Activated naive CD8-positive, alpha-beta T cell (primary cell): ENCODE measurements around the gene WBP2.
"Not testable (repeated sequence)": the region's sequence is repeated elsewhere in the genome, so short reads cannot be mapped to it uniquely, and the experiment has no call there.

Source experiments
- H3K27ac Mint-ChIP-seq: one replicate; pipeline ENCODE4 v1.8.0; 2021; ENCODE audit warnings: mixed read lengths
- H3K27me3 Mint-ChIP-seq: one replicate; pipeline ENCODE4 v1.8.0; 2021; ENCODE audit warnings: mixed read lengths
- H3K36me3 Mint-ChIP-seq: one replicate; pipeline ENCODE4 v1.8.0; 2021; ENCODE audit warnings: mixed read lengths
- H3K4me1 Mint-ChIP-seq: one replicate; pipeline ENCODE4 v1.8.0; 2021; ENCODE audit warnings: low read depth, mixed read lengths
- H3K4me3 Mint-ChIP-seq: one replicate; pipeline ENCODE4 v1.8.0; 2021; ENCODE audit warnings: mild to moderate bottlenecking, mixed read lengths
- H3K9me3 Mint-ChIP-seq: one replicate; pipeline ENCODE4 v1.8.0; 2021; ENCODE audit warnings: low read depth, mixed read lengths

The WBP2 gene

DNA sequence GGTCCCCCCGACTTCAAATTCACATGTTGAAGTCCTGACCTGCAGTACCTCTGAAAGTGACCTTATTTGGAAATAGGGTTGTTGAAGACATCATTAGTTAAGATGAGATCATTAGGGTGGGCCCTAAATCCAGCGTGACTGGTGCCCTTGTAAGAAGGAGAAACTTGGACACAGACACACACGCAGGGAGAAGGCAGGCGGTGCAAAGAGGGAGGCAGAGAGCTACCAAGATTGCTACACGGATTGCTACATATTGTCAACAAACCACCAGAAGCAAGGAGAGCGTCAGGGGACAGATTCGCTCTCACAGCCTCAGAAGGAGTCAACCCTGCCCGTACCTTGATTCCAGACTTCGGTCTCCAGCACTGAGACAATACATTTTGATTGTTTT lies 6.8 kb upstream of the WBP2 start:
- H3K9me3 Mint-ChIP-seq = no peaks in the 10 kb centered on the region
- peaks cover 24% of the 10 kb centered on the region for H3K4me1 Mint-ChIP-seq
- H3K4me3 Mint-ChIP-seq = no peak overlapping the region
- H3K27ac Mint-ChIP-seq = no peak overlapping the region
- H3K36me3 Mint-ChIP-seq = no peaks in the 10 kb centered on the region
- no peaks in the 10 kb centered on the region for H3K27me3 Mint-ChIP-seq

DNA sequence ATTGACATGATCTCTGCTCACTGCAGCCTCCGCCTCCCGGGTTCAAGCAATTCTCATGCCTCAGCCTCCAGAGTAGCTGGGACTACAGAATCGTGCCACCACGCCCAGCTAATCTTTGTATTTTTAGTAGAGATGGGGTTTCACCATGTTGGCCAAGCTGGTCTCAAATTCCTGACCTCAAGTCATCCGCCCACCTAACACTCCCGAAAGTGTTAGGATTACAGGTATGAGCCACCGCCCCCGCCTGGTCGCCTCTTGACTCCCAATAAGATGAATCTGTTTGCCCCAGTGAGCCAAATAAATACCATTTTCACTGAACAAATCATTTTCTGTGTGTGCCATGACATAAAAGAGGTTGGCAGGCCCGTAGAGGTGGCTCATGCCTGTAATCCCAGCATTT lies 4.2 kb upstream of the WBP2 start:
- H3K4me3 Mint-ChIP-seq, H3K9me3 Mint-ChIP-seq, H3K27me3 Mint-ChIP-seq, H3K27ac Mint-ChIP-seq, H3K36me3 Mint-ChIP-seq: not testable (repeated sequence)
- H3K4me1 Mint-ChIP-seq = peaks cover 24% of the 10 kb centered on the region

DNA sequence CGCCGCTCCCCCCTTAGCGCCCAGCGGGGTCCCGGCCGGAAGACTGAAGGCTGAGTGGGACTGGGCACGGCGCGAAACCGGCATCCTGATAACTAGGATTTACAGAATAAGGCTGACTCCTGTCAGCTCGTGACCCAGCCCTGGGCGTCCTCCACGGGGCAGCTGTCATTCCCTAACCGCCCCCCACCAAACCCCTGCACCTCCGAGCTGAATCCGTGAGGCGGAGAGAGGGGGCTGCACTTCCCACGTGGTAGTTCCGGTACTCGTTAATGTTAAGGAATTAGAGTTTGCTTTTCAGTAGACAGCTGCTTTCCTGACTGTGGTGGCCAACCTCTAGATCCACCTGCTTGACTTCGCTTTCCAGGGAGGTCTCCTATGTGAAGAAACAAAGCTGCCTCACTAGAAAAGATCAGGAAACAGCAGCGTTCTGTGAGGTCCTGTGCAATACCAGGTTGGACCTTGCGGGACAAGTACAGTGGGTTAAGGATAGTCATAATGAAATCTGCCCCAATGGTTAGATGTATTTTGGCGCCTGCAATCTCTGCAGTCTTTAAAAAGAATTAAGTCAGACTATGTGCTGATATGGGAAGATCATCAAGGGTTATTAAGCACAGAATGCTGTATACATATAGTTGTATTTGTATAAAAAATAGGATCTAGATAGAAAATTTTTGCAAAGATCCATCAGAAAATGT lies 1.1 kb upstream of the WBP2 start:
- H3K36me3 Mint-ChIP-seq = no peaks in the 10 kb centered on the region
- no peaks in the 10 kb centered on the region for H3K9me3 Mint-ChIP-seq
- H3K27me3 Mint-ChIP-seq = no peaks in the 10 kb centered on the region
- H3K4me3 Mint-ChIP-seq = no peak overlapping the region
- H3K4me1 Mint-ChIP-seq = peaks cover 35% of the 10 kb centered on the region
- H3K27ac Mint-ChIP-seq = peak overlapping the region; percentile 89

DNA sequence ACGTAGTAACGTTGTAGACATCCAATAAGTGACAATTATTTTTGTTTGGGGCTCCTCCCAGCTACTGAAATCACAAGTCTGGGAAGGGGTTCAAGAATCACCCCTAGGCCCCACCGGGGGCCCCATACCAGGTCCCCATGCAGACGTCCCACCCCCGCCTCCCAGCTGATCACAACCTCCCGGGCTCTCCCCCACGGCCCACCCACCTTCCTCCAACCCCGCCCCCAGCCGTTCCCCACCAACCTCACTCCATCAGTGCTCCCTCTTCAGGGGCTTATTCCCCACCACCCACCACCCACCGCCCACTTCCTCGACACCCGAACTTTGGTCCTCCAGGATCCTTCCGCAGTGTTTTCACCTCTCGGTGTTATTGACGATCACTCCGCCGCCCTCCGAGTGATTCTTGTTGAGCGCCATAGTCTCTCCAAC lies 240 bp downstream of the WBP2 start:
- peaks cover 35% of the 10 kb centered on the region for H3K4me1 Mint-ChIP-seq
- H3K9me3 Mint-ChIP-seq = no peaks in the 10 kb centered on the region
- no peak overlapping the region for H3K4me3 Mint-ChIP-seq
- H3K27ac Mint-ChIP-seq = no peak overlapping the region
- no peaks in the 10 kb centered on the region for H3K36me3 Mint-ChIP-seq
- no peaks in the 10 kb centered on the region for H3K27me3 Mint-ChIP-seq

DNA sequence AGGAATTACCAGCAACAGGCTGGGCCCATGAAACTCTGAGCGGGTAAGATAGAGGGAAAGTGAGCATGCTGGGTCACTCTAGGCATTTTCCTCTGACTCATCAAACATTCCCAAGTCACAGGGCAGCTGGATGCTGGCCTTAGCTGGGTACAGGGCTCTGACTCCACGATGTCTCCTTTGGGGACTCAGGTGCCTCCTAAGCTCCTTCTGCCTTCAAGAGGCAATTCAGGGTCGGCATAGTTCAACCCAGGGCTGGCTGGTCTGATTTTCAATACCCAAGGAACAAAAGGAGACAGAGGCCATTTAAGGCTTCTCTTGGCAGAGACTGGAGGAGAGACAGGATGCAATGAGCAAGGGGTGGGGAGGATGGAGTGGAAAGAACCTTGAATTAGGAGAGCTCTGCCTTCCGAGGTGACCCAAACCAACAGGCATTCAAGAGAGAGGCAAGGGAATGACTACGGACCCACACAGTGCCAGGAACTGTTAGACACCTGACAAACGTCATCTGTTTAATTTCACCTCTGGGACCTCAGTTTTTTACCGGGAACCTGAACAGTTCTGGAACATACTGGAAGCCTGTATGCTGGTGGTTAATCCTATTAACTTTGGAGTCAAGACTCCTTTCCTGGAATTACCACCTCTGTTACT lies 910 bp downstream of the WBP2 start:
- H3K27ac Mint-ChIP-seq = no peak overlapping the region
- no peaks in the 10 kb centered on the region for H3K36me3 Mint-ChIP-seq
- peaks cover 35% of the 10 kb centered on the region for H3K4me1 Mint-ChIP-seq
- H3K4me3 Mint-ChIP-seq = no peak overlapping the region
- H3K9me3 Mint-ChIP-seq = no peaks in the 10 kb centered on the region
- H3K27me3 Mint-ChIP-seq = no peaks in the 10 kb centered on the region

DNA sequence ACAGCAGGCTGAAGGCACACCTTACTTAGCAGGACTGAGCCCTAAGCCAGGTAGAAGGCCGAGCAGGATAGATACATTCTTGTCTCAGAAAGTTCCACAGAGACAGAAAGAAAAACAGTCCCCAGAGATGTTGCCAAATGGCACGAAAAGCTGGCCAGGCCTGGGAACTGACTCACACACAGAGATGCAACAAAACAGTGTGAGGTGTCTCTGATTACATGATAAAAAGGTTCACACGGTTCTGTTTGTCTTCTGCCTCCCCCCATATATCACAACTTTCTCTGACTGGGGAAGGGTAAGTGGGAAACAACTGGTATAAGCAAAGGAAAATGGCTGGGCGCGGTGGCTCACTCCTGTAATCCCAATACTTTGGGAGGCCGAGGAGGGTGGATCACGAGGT lies 1.7 kb downstream of the WBP2 start:
- peaks cover 33% of the 10 kb centered on the region for H3K4me1 Mint-ChIP-seq
- no peaks in the 10 kb centered on the region for H3K27me3 Mint-ChIP-seq
- no peaks in the 10 kb centered on the region for H3K36me3 Mint-ChIP-seq
- no peaks in the 10 kb centered on the region for H3K9me3 Mint-ChIP-seq
- peak overlapping the region; percentile 22 for H3K27ac Mint-ChIP-seq
- H3K4me3 Mint-ChIP-seq = no peak overlapping the region

DNA sequence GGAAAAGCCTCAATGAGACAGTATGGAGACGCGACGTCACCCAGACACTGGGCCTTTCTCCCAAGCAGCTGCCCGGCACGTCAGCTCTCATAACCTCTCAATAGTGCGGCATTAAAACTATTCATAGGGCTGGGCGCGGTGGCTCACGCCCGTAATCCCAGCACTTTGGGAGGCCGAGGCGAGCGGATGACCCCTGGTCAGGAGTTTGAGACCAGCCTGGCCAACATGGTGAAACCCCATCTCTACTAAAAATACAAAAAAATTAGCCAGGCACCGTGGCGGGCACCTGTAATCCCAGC lies 3.5 kb downstream of the WBP2 start:
- H3K27me3 Mint-ChIP-seq, H3K36me3 Mint-ChIP-seq, H3K9me3 Mint-ChIP-seq, H3K4me3 Mint-ChIP-seq: not testable (repeated sequence)
- H3K27ac Mint-ChIP-seq = peak overlapping the region; percentile 70
- H3K4me1 Mint-ChIP-seq = peaks cover 32% of the 10 kb centered on the region

DNA sequence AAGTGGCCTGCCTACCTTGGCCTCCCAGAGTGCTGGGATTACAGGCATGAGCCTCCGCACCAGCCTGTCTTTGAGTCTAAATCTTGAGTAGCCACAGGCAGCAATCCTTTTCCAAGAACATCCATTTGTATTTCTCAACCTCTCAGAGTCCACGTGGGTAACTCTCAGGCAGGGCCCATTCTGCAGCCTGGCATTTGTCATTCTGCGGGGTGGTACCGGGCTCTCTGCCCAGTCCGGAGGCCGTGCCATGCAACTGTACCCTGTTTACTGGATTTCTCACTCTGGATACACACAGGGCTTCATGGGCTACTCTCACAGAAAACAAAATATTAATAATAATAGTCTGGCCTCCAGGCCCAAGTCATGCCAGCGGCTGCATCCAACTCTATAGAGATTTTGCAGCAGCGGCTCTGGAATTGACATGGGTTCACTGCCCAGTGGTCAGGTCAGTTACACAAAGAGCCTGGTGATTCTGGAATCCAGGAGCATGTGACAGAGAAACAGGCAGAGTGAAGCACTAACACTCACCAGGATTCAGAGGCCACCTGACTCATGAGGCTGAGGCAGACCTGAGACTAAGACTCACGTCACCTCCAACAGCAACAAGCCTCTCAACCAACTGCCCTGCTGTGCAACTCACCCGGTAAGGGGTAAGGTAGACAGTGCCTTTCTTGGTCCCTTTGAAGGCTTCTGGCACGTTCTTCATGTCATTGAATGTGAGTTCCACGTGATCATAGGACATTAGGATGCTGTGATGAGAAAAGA lies 4.0 kb downstream of the WBP2 start:
- H3K27ac Mint-ChIP-seq = peak overlapping the region; percentile 70
- no peak overlapping the region for H3K4me3 Mint-ChIP-seq
- no peaks in the 10 kb centered on the region for H3K36me3 Mint-ChIP-seq
- H3K9me3 Mint-ChIP-seq = no peaks in the 10 kb centered on the region
- H3K27me3 Mint-ChIP-seq = no peaks in the 10 kb centered on the region
- H3K4me1 Mint-ChIP-seq = peaks cover 27% of the 10 kb centered on the region

DNA sequence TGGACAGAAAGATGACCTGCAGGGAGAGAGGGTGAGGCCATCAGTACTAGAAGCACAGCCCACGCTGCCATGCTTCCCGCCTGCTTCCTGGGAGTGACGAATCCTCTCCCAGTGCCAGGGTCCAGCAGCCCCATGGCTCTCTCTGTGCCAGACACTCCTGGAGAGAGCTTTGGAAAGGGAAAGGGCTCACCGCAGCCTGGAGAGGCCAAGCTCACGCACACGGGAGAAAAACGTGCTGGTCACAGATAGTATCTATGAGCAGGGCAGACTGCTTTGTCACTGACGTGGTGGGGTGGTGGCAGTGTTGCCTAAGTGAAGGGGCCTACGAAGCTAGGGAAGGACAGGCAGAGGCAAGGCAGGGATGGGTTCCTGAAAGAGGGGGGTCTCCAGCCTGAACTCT lies 5.4 kb downstream of the WBP2 start:
- peaks cover 35% of the 10 kb centered on the region for H3K4me1 Mint-ChIP-seq
- H3K36me3 Mint-ChIP-seq = no peaks in the 10 kb centered on the region
- no peak overlapping the region for H3K4me3 Mint-ChIP-seq
- H3K27me3 Mint-ChIP-seq = no peaks in the 10 kb centered on the region
- H3K27ac Mint-ChIP-seq = no peak overlapping the region
- H3K9me3 Mint-ChIP-seq = no peaks in the 10 kb centered on the region

DNA sequence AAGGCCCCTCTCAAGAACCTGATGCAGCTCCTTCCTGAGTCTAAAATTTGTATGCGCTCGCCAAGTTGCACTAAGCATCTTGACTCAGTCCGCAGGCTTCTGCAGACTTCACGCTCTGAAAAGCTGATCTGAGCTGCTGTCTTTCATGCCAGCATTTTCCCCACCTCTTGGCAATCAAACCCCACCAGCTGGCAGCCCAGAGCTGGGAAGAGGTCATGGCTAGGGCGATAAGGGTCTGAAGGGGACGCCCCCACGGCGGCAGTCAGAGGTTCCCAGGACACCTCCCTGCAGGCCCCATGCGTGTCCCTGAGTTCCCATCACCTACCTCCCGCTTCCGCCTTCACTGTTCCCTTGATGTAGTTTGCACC lies 5.9 kb downstream of the WBP2 start:
- no peak overlapping the region for H3K27ac Mint-ChIP-seq
- H3K9me3 Mint-ChIP-seq = no peaks in the 10 kb centered on the region
- H3K4me3 Mint-ChIP-seq = no peak overlapping the region
- H3K27me3 Mint-ChIP-seq = no peaks in the 10 kb centered on the region
- no peaks in the 10 kb centered on the region for H3K36me3 Mint-ChIP-seq
- peaks cover 30% of the 10 kb centered on the region for H3K4me1 Mint-ChIP-seq

DNA sequence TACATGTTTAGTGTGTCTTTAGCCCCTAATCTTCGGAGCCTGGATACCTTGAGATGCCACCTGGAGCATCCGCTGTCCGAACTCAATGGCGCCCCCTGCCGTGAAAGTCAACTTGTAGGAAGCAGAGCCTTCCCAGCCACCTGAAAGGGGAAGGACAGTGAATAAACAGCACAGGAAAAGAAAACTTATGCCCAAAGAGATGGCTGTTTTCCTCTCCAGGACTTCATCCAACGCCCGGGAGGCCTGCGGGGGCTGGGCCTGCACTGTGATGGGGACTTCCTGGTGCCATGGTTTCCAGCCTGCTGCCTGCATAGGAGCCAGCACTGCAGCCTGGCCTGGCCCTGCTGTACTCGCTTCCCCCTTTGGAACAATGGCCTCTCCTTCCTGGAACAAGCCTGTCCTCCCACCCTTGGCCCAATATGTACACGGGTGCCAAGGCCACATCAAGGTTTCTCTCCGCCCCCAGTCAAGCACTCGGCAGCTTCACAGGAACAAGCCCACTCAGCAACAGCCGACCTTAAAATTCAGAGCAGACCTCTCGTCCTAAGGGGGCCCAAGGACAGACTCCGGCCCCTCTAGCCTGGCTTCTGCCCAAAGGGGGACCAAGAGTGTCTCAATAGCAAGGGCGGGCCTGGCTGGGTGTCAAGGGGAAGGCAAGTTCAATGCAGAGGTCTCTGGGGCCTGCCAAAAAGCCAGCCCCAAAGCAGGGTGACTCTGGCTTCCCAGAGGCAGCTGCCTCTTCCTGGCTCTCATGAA lies 6.4 kb downstream of the WBP2 start:
- Mint-ChIP-seq H3K4me3 (no peak overlapping the region), H3K36me3 (no peaks in the 10 kb centered on the region), H3K4me1 (peaks cover 30% of the 10 kb centered on the region)

DNA sequence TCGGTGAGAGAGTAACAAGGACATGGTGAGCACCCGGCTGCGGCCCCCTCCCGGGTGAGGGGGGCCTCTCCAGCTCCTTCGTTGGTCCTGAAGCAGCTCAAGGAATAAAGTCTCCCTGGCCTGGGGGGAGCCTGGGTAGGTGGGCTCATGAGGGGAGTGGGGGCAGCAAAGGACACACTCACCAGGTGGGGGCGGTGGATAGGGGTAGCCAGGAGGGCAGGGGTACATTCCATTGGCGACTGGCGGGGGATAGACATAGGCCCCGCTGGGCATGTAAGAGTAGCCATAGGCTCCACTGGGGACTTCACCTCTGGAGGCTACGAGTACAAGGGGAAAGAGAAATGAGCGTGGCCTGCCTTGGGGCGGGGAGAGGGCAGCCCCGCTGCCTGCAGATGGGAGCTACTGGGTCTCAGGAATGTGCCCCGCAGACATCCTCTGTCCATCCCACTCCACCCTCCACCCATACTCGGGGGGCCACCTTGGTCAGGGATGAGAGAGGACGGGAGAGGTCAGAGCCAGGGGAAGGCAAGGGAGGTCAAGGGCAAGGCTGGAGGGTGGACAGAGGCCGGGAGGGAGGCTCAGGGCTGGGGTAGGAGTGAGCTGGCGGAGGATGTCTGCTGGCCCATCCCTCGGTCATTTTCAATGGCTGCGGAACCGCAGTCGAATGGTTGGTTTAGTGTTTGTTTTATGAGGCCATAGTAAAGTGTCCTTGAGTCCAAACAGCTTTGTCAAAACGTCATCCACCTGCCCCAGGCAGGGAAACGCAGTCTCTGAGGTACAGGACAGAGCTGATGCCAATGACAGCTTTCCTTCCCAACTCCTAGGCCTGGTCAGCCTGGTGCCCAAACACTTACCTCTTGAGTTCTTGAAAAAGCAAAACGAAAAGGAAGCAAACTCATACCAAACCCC lies 7.3 kb downstream of the WBP2 start:
- Mint-ChIP-seq H3K36me3 (no peaks in the 10 kb centered on the region), H3K27me3 (no peaks in the 10 kb centered on the region), H3K4me3 (no peak overlapping the region), H3K4me1 (peaks cover 22% of the 10 kb centered on the region), H3K9me3 (no peaks in the 10 kb centered on the region), H3K27ac (no peak overlapping the region)

More for the DNA sequence above, 6.4 kb downstream of the WBP2 start:
- no peaks in the 10 kb centered on the region for H3K9me3 Mint-ChIP-seq
- H3K27me3 Mint-ChIP-seq = no peaks in the 10 kb centered on the region
- H3K27ac Mint-ChIP-seq = no peak overlapping the region

DNA sequence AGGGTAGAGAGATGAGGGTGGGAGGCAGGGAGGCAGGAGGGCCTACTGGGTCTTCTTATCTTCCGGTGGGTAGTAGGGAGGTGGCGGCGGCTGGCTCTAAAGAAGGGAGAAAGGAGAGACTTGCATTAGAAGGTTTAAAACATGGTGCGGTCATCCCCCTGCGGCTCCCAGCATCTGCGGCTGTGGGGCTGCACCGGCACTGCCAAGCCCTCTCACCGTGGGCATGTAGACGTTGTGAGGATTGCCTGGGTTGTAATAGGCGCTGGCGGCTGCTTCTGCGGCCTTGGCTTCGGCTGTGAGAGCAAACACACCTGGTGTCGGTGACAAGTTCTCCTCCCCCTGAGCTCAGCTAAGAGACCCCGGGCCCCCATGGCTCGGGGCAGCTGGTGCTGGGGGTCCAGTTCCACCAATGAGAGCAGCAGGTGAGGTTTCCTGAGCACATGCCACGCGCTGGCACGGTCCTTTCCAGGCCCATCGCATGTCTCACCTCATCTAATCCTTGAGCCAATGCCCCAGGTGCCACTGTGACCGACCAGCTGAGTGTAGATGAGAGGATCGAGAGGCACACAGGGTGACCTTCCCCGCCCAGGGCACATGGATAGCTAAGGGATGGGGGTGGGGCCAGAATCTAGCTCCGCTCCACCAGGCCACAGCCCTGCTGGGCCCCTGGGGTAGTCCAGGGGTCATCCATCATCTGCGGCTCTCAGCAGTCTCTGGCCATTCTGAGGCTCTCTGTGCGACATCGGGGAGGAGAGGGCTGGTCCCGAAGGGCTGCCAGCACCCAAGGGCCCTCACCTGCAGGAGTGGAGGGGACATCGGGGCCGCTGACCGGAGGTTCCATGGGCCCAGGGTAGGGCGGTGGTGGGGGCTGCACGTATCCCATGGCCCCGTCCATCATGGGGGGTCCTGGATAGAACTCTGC lies 8.2 kb downstream of the WBP2 start:
- Mint-ChIP-seq H3K27ac (no peak overlapping the region), H3K36me3 (no peaks in the 10 kb centered on the region), H3K4me1 (peaks cover 22% of the 10 kb centered on the region), H3K4me3 (no peak overlapping the region), H3K9me3 (no peaks in the 10 kb centered on the region), H3K27me3 (no peaks in the 10 kb centered on the region)
